ENCODE measurements around the gene CNOT6L. TPM values are rescaled to one million over a fixed set of nuclear protein-coding genes. Genes with fewer than 3 reads are reported as not detected.

Gene CNOT6L
- total and polyA plus RNA-seq, 2 of the 13 experiments (the other 11 are each of a cell fraction or from before 2014, with no cell fraction given), result 7.9 to 13.5 TPM

- TF ChIP-seq ARNT (IDR thresholded peaks at IDR 0.05), result no peak
- no peak for TF ChIP-seq ZNF597 (CRISPR knock-in tag; IDR thresholded peaks at IDR 0.05)
Observed at GRCh38 chr4:77788990-77789389, 30.2 kb downstream of the CNOT6L start (continued).

- intact Hi-C loops (cut with micrococcal nuclease; ENCODE audit: unreplicated experiment), result no loop called here
- H3K27me3 ChIP-seq (ENCODE audit: control insufficient read depth in 1 of 2, insufficient read depth in 2 of 2, low read length in 2 of 2), result no peaks in the 10 kb centered on the region
- H2AFZ ChIP-seq (ENCODE audit: low read length), result no peak overlapping the region
- H3K4me2 ChIP-seq (ENCODE audit: low read depth, low read length), result no peak overlapping the region
- no peak for DNase-seq (ENCODE audit: low spot score)
- ChIA-PET POLR2A (no interaction called here), CTCF (ENCODE audit: low intra/inter-chr PET ratio, low total read pairs) (no interaction called here)
- H3K9me3 ChIP-seq (ENCODE audit: low read length), result no peaks in the 10 kb centered on the region
- WGBS (ENCODE audit: low lambda C conversion rate), result 98% methylated on average over 3 of the region's 3 CpGs
- no peak for FAIRE-seq
- H3K79me2 ChIP-seq (ENCODE audit: insufficient read depth, low read length), result peaks cover 54% of the 10 kb centered on the region
- peaks cover 11% of the 10 kb centered on the region; the same call in 1 of the 2 replicates for H4K20me1 ChIP-seq (ENCODE audit: insufficient read depth, low read length)
- in situ Hi-C loops (cut with HindIII; ENCODE audit: extremely low pct_ligation_motif_present, low pct_unique_long_range_greater_than_20kb), result no loop called here
- H3K36me3 ChIP-seq (replicated peaks in 1 of 2; ENCODE audit: control insufficient read depth in 1 of 2, insufficient read depth in 2 of 2, low read length in 2 of 2), result no peaks in the 10 kb centered on the region
- BruUV-seq (replicated peaks), result no TSS peak
- no peak overlapping the region for H3K4me3 ChIP-seq (replicated peaks in 1 of 3; ENCODE audit: insufficient read depth in 1 of 3, low read depth in 2 of 3, low read length in 3 of 3)
- no peak overlapping the region for H3K9ac ChIP-seq (ENCODE audit: insufficient read depth, low read depth, low read length)
- no peak overlapping the region for H3K27ac ChIP-seq (ENCODE audit: extremely low read length, insufficient read depth, low read length)
- no peak for ATAC-seq
- H3K4me1 ChIP-seq (ENCODE audit: insufficient read depth, low read length), result peaks cover 34% of the 10 kb centered on the region
- no peak for TF ChIP-seq HMGXB4 (CRISPR knock-in tag; IDR thresholded peaks at IDR 0.05; ENCODE audit: borderline replicate concordance in 1 of 2, low read depth in 1 of 2)
- TF ChIP-seq ZNF589 (CRISPR knock-in tag; conservative IDR thresholded peaks at IDR 0.05), result no peak
- TF ChIP-seq ZHX2 (IDR thresholded peaks at IDR 0.05; ENCODE audit: low read depth), result no peak
- no peak for TF ChIP-seq ZHX2 (CRISPR knock-in tag; IDR thresholded peaks at IDR 0.05; ENCODE audit: borderline replicate concordance)
- TF ChIP-seq RFX5 (IDR thresholded peaks at IDR 0.05; ENCODE audit: low read depth, low read length), result no peak
- no peak for TF ChIP-seq ATF3 (CRISPR knock-in tag; IDR thresholded peaks at IDR 0.05)
- no peak for TF ChIP-seq POLR2A (IDR thresholded peaks at IDR 0.05; ENCODE audit: insufficient read depth in 1 of 2, low read depth in 2 of 2, low read length in 2 of 2)
- TF ChIP-seq RNF2 (conservative IDR thresholded peaks at IDR 0.05; ENCODE audit: low read depth), result no peak
- peak; percentile 14 to 63; a peak in 2 of 4 replicates for TF ChIP-seq MAFK (conservative IDR thresholded peaks at IDR 0.05 in 1 of 2, IDR thresholded peaks at IDR 0.05 in 1 of 2; ENCODE audit: low read length in 2 of 2)
- peak; percentile 29; the same call in 1 of the 2 replicates for TF ChIP-seq MAFF (IDR thresholded peaks at IDR 0.05; ENCODE audit: low read depth, low read length)
- TF ChIP-seq JDP2 (CRISPR knock-in tag; IDR thresholded peaks at IDR 0.05; ENCODE audit: borderline replicate concordance), result no peak
- no peak for TF ChIP-seq ZNF740 (CRISPR knock-in tag; IDR thresholded peaks at IDR 0.05)
Observed at GRCh38 chr4:77787969-77788368, 31.2 kb downstream of the CNOT6L start.
